Mesenchymal stem cell (in vitro differentiated cells and primary cell): Measurements from ENCODE around the gene XIST. TPM values are rescaled to one million over a fixed set of nuclear protein-coding genes. Genes with fewer than 3 reads are reported as not detected.
"Not testable (repeated sequence)": the region's sequence is repeated elsewhere in the genome, so short reads cannot be mapped to it uniquely, and the experiment has no call there.

ENCODE experiments used
- DNase-seq: peaks from one replicate; pipeline ENCODE4 v3.0.0-alpha.2; 2013
- H2AFZ ChIP-seq: one replicate; pipeline ENCODE4 v1.6.1; 2013; ENCODE audit warnings: low read depth, mild to moderate bottlenecking, control low read depth, inconsistent platforms, low read length, moderate library complexity
- H2AK5ac ChIP-seq: 2 replicates; pipeline ENCODE4 v1.6.1; 2013; ENCODE audit warnings: low read length, moderate library complexity, mild to moderate bottlenecking, inconsistent platforms; ENCODE audit not compliant: severe bottlenecking
- H2BK120ac ChIP-seq: one replicate; pipeline ENCODE4 v1.6.1; 2013; ENCODE audit warnings: low read depth, mild to moderate bottlenecking, inconsistent platforms, low read length, moderate library complexity
- H2BK12ac ChIP-seq, 2 experiments: one replicate each; pipeline ENCODE4 v1.6.1; 2013; ENCODE audit warnings: inconsistent platforms in 2 of 2, low read length in 2 of 2, mild to moderate bottlenecking in 2 of 2, moderate library complexity in 2 of 2, control low read depth in 1 of 2
- H2BK15ac ChIP-seq: one replicate; pipeline ENCODE4 v1.6.1; 2013; ENCODE audit warnings: mild to moderate bottlenecking, low read depth, inconsistent platforms; ENCODE audit not compliant: poor library complexity, severe bottlenecking
- H2BK5ac ChIP-seq: 2 replicates; pipeline ENCODE4 v1.6.1; 2013; ENCODE audit warnings: low read depth, mild to moderate bottlenecking, low read length, control low read depth, inconsistent platforms; ENCODE audit not compliant: poor library complexity, severe bottlenecking
- H3K14ac ChIP-seq, 2 experiments: one replicate each; pipeline ENCODE4 v1.6.1; 2013; ENCODE audit warnings: inconsistent platforms in 2 of 2, low read length in 2 of 2, control low read depth in 1 of 2, mild to moderate bottlenecking in 1 of 2, moderate library complexity in 1 of 2
- H3K18ac ChIP-seq, 2 experiments: one replicate each; pipeline ENCODE4 v1.6.1; 2013; ENCODE audit warnings: inconsistent platforms in 2 of 2, low read length in 2 of 2, control low read depth in 1 of 2, low read depth in 1 of 2, mild to moderate bottlenecking in 1 of 2
- H3K23ac ChIP-seq, 2 experiments: one replicate each; pipeline ENCODE4 v1.6.1; 2013; ENCODE audit warnings: inconsistent platforms in 2 of 2, low read length in 2 of 2, mild to moderate bottlenecking in 2 of 2, moderate library complexity in 2 of 2, control low read depth in 1 of 2
- H3K27ac ChIP-seq: 2 replicates; pipeline ENCODE4 v1.5.1; 2013; ENCODE audit warnings: mild to moderate bottlenecking, moderate library complexity, low read length, control low read depth, inconsistent platforms; ENCODE audit not compliant: poor library complexity, severe bottlenecking
- H3K27me3 ChIP-seq, 2 experiments: 2 replicates each; pipeline versions ENCODE4 v1.6.1 to v1.7.0; 2013; ENCODE audit warnings: low read length in 2 of 2, mild to moderate bottlenecking in 2 of 2, moderate library complexity in 2 of 2, control low read depth in 1 of 2, inconsistent platforms in 1 of 2; ENCODE audit not compliant: control insufficient read depth in 1 of 2, insufficient read depth in 1 of 2
- H3K36me3 ChIP-seq, 2 experiments: 2 replicates each; pipeline versions ENCODE4 v1.6.1 to v1.7.0; 2013; ENCODE audit warnings: low read length in 2 of 2, control low read depth in 1 of 2, inconsistent platforms in 1 of 2, low read depth in 1 of 2, mild to moderate bottlenecking in 1 of 2; ENCODE audit not compliant: insufficient read depth in 2 of 2, control insufficient read depth in 1 of 2
- H3K4ac ChIP-seq, 2 experiments: one replicate each; pipeline ENCODE4 v1.6.1; 2013; ENCODE audit warnings: inconsistent platforms in 2 of 2, low read length in 2 of 2, mild to moderate bottlenecking in 2 of 2, moderate library complexity in 2 of 2, control low read depth in 1 of 2, low read depth in 1 of 2
- H3K4me1 ChIP-seq: 2 replicates; pipeline ENCODE4 v1.6.1; 2013; ENCODE audit warnings: low read depth, low read length, control low read depth; ENCODE audit not compliant: control insufficient read depth, insufficient read depth
- H3K4me2 ChIP-seq: 2 replicates; pipeline ENCODE4 v1.6.1; 2013; ENCODE audit warnings: low read length, mild to moderate bottlenecking, inconsistent platforms; ENCODE audit not compliant: poor library complexity, severe bottlenecking
- H3K4me3 ChIP-seq, 2 experiments: 2 replicates each; pipeline versions ENCODE4 v1.5.1 to v1.7.0; 2013; ENCODE audit warnings: low read length in 2 of 2, mild to moderate bottlenecking in 2 of 2, control low read depth in 1 of 2, low read depth in 1 of 2; ENCODE audit not compliant: insufficient read depth in 1 of 2
- H3K79me1 ChIP-seq: replicated peaks from 2 replicates; pipeline ENCODE4 v1.6.1; 2013; ENCODE audit warnings: mild to moderate bottlenecking, control low read depth, low read length, inconsistent platforms; ENCODE audit not compliant: poor library complexity, severe bottlenecking
- H3K9ac ChIP-seq: 2 replicates; pipeline ENCODE4 v1.7.0; 2013; ENCODE audit warnings: mild to moderate bottlenecking, low read length, moderate library complexity
- H3K9me3 ChIP-seq: 2 replicates; pipeline ENCODE4 v1.7.0; 2013; ENCODE audit warnings: mild to moderate bottlenecking, low read length; ENCODE audit not compliant: control insufficient read depth
- H4K8ac ChIP-seq: one replicate; pipeline ENCODE4 v1.6.1; 2013; ENCODE audit warnings: inconsistent platforms, mild to moderate bottlenecking, low read length, moderate library complexity
- H4K91ac ChIP-seq: one replicate; pipeline ENCODE4 v1.6.1; 2013; ENCODE audit warnings: mild to moderate bottlenecking, low read length, inconsistent platforms
- WGBS: methylation state at CpG from one replicate; pipeline ENCODE4 v1.1.7; 2013; ENCODE audit warnings: mixed read lengths; 5-methylcytosine and 5-hydroxymethylcytosine counted together
- polyA plus RNA-seq, 2 experiments: library from polyadenylated mRNA; stranded (reverse); fragments of 200-250 nt; gene quantifications; one replicate each; pipeline ENCODE4 v1.2.3, GENCODE V29; 2013

Gene XIST
- not detected for polyA plus RNA-seq (2013, experiment 1 of 2)
- polyA plus RNA-seq (2013, experiment 2 of 2): not detected

DNA sequence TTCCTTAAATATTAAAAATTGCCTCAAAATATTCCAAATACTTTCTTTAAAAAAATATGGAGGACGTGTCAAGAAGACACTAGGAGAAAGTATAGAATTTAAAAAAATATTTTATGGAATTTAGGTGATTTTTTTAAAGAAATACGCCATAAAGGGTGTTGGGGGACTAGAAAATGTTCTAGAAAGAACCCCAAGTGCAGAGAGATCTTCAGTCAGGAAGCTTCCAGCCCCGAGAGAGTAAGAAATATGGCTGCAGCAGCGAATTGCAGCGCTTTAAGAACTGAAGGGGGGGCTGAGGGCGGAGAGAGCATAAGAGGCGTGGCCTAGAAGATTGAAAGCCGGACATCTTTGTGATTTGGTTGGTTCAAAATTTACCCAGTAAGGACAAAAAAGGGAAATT is at the start of gene XIST:
Gene XIST, minus strand, starts transcription at position 248 of the 400 bp plus-strand sequence.
- Histone ChIP-seq H2BK15ac (no peak within 1 kb of the TSS), H3K36me3 (peaks cover 0 to 3% of the 10 kb centered on the region in 2 experiments), H3K27me3 (peaks cover 0 to 4% of the 10 kb centered on the region in 2 experiments), H3K79me1 (no peaks in the 10 kb centered on the region), H2BK120ac (no peak within 1 kb of the TSS), H3K4me1 (no peaks in the 10 kb centered on the region), H3K27ac (no peak within 1 kb of the TSS), H3K18ac (no peak within 1 kb of the TSS), H3K9ac (peak within 1 kb of the TSS; percentile 97), H3K4ac (no peak within 1 kb of the TSS), H2BK12ac (no peak within 1 kb of the TSS), H3K14ac (no peak within 1 kb of the TSS), H3K9me3 (no peaks in the 10 kb centered on the region), H4K8ac (no peak within 1 kb of the TSS), H3K4me3 (peak within 1 kb of the TSS in 1 of 2 experiments; percentile 85), H2AFZ (no peak within 1 kb of the TSS), H4K91ac (no peak within 1 kb of the TSS), H3K4me2 (no peak within 1 kb of the TSS), H2AK5ac (no peak within 1 kb of the TSS), H2BK5ac (no peak within 1 kb of the TSS), H3K23ac (no peak within 1 kb of the TSS)
- DNase-seq: no peak
- 95% methylated on average over 8 of the region's 8 CpGs for WGBS

DNA sequence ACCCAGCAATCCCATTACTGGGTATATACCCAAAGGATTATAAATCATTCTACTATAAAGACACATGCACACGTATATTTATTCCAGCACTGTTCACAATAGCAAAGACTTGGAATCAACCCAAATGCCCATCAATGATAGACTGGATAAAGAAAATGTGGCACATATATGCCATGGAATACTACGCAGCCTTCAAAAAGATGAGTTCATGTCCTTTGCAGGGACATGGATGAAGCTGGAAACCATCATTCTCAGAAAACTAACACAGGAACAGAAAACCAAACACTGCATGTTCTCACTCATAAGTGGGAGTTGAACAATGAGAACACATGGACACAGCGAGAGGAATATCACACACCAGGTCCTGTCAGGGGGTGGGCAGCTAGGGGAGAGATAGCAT is 45.8 kb upstream of the XIST start:
- H3K4me3 ChIP-seq, H2AFZ ChIP-seq, H3K79me1 ChIP-seq, H3K4me1 ChIP-seq, H4K8ac ChIP-seq, H3K23ac ChIP-seq, H3K18ac ChIP-seq, H3K9me3 ChIP-seq, H2BK5ac ChIP-seq, H3K14ac ChIP-seq, H3K36me3 ChIP-seq, H3K27me3 ChIP-seq, H3K4me2 ChIP-seq, H3K4ac ChIP-seq, H3K9ac ChIP-seq, H2BK120ac ChIP-seq, DNase-seq, H2BK12ac ChIP-seq, H2AK5ac ChIP-seq, H3K27ac ChIP-seq, H4K91ac ChIP-seq, H2BK15ac ChIP-seq: not testable (repeated sequence)
- WGBS: 100% methylated on average over 2 of the region's 3 CpGs

DNA sequence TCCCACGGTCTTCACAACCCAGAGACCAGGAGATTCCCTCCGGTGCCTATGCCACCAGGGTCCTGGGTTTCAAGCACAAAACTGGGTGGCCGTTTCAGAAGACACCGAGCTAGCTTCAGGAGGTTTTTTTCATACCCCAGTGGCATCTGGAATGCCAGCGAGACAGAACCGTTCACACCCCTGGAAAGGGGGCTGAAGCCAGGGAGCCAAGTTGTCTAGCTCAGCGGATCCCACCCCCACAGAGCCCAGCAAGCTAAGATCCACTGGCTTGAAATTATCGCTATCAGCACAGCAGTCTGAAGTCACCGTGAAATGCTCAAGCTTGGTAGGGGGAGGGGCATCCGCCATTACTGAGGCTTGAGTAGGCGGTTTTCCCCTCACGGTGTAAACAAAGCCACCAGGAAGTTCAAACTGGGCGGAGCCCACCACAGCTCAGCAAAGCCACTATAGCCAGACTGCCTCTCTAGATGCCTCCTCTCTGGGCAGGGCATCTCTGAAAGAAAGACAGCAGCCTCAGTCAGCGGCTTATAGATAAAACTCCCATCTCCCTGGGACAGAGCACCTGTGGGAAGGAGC is 40.1 kb upstream of the XIST start:
- not testable (repeated sequence) for H3K4ac ChIP-seq, H3K23ac ChIP-seq, H2AFZ ChIP-seq, H4K8ac ChIP-seq, H3K14ac ChIP-seq, H3K9me3 ChIP-seq, H3K79me1 ChIP-seq, H3K9ac ChIP-seq, H4K91ac ChIP-seq, H2BK15ac ChIP-seq, H3K4me3 ChIP-seq, H3K4me1 ChIP-seq, DNase-seq, H3K27me3 ChIP-seq, H2BK5ac ChIP-seq, H3K27ac ChIP-seq, H2AK5ac ChIP-seq, H2BK12ac ChIP-seq, H3K36me3 ChIP-seq, H3K4me2 ChIP-seq, H2BK120ac ChIP-seq, H3K18ac ChIP-seq
- 89% methylated on average over 12 of the region's 14 CpGs for WGBS

DNA sequence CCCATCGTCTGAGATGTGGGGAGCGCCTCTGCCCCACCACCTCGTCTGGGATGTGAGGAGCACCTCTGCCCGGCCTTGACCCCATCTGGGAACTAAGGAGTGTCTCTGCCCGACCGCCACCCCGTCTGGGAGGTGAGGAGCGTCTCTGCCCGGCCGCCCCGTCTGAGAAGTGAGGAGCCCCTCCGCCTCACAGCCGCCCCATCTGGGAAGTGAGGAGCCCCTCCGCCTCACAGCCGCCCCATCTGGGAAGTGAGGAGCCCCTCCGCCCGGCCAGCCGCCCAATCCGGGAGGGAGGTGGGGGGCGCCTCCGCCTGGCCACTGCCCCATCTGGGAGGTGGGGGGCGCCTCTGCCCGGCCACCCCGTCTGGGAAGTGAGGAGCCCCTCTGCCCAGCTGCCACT is 29.7 kb upstream of the XIST start:
- not testable (repeated sequence) for H3K27ac ChIP-seq, H2BK5ac ChIP-seq, H4K91ac ChIP-seq, H3K18ac ChIP-seq, H2AK5ac ChIP-seq, DNase-seq, H3K4me2 ChIP-seq, H3K27me3 ChIP-seq, H2BK12ac ChIP-seq, H3K14ac ChIP-seq, H3K4ac ChIP-seq, H2BK15ac ChIP-seq, H3K4me3 ChIP-seq, H3K9ac ChIP-seq, H3K4me1 ChIP-seq, H2AFZ ChIP-seq, H4K8ac ChIP-seq, H2BK120ac ChIP-seq, H3K36me3 ChIP-seq, H3K79me1 ChIP-seq, H3K23ac ChIP-seq
- H3K9me3 ChIP-seq: peaks cover 21% of the 10 kb centered on the region
- 94% methylated on average over 12 of the region's 24 CpGs for WGBS
